Colonic mucosa (tissue), 4 donors: ENCODE results near the gene LPIN1. TPM values are rescaled to one million over a fixed set of nuclear protein-coding genes. Genes with fewer than 3 reads are reported as not detected.
"Not testable (repeated sequence)": the region's sequence is repeated elsewhere in the genome, so short reads cannot be mapped to it uniquely, and the experiment has no call there.

ENCODE experiments used
- DNase-seq: peaks from one replicate; pipeline ENCODE4 v3.0.0-alpha.2; 2020
- H3K27ac ChIP-seq: fragments of 200-600 bp; one replicate; pipeline ENCODE4 v1.8.0; 2021
- H3K27me3 ChIP-seq: fragments of 200-600 bp; one replicate; pipeline ENCODE4 v1.8.0; 2021
- H3K36me3 ChIP-seq: fragments of 200-600 bp; one replicate; pipeline ENCODE4 v1.8.0; 2021
- H3K4me1 ChIP-seq: fragments of 200-600 bp; one replicate; pipeline ENCODE4 v1.8.0; 2021; ENCODE audit warnings: mild to moderate bottlenecking
- H3K4me3 ChIP-seq: fragments of 200-600 bp; one replicate; pipeline ENCODE4 v1.8.0; 2021
- H3K9ac ChIP-seq, 2 donors: one replicate each; pipeline ENCODE4 v1.7.0; 2013; ENCODE audit warnings: control low read depth in 2 of 2, low read depth in 2 of 2, low read length in 2 of 2
- H3K9me3 ChIP-seq: fragments of 200-600 bp; one replicate; pipeline ENCODE4 v1.8.0; 2021
- intact Hi-C: fragments of 100-400 bp; cut with DNase I; formaldehyde crosslinking; loops from one replicate; pipeline ENCODE4 v1.14.1; 2022
- total RNA-seq, 2 donors: library from RNA; stranded (reverse); fragmentation: NEBNext Ultra II Directional in 1 of 2; extraction: Animal tissue kit (Norgen Biotek cat#: 25700) in 1 of 2; gene quantifications; one replicate each; pipeline ENCODE4 v1.2.1, GENCODE V29; 2021
- TF ChIP-seq, protein P1 (sequence below): fragments of 200-600 bp; IDR thresholded peaks from one replicate; pipeline ENCODE4 v1.8.0; 2022; ENCODE audit warnings: antibody characterized with exemption, mild to moderate bottlenecking
- donor health status: healthy.
- donor health status: DM: no; HTN: no; CAD: no.
- donor health status: DM: no; HTN: no; CAD: no.

LPIN1 gene
- total RNA-seq, 2 donors from 2014 or later: 17.3 to 45.7 TPM

DNA sequence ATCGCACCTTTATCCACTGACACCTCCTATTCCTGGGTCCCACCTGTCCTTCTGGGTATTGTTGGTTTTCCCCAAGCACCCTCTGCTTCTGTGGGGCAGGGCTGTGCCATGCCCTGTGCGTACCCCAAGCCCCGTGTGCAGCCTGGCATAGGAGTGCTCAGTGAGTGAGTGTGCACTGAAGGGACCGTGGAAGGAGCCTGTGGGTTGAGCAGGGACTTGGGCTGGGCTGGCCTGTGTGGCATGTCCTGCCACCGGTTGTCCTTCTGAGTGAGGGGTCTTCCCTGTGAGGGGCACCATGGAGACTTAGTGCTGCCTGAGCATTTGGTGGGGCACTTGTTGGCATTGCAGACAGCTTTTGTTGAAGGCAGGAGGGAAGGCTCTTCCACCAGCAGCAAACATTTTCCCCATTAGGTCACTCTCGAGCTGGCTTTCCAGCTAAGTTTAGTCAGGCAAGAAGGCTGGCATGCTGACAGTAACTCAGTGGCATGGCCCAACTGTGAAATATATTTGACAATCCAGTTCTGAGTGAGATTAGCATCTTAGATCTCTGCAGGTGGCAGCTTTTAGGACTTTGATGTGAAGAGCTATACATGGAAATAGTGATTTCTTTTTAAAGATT is 64.7 kb downstream of the LPIN1 start:
- Histone ChIP-seq H3K4me1 (no peaks in the 10 kb centered on the region), H3K36me3 (peaks cover 19% of the 10 kb centered on the region), H3K4me3 (no peak overlapping the region), H3K27me3 (no peaks in the 10 kb centered on the region), H3K27ac (no peak overlapping the region), H3K9me3 (no peaks in the 10 kb centered on the region), H3K9ac (no peak overlapping the region)
- intact Hi-C loops: no loop called here
- DNase-seq: no peak
- TF ChIP-seq, protein P1, sequence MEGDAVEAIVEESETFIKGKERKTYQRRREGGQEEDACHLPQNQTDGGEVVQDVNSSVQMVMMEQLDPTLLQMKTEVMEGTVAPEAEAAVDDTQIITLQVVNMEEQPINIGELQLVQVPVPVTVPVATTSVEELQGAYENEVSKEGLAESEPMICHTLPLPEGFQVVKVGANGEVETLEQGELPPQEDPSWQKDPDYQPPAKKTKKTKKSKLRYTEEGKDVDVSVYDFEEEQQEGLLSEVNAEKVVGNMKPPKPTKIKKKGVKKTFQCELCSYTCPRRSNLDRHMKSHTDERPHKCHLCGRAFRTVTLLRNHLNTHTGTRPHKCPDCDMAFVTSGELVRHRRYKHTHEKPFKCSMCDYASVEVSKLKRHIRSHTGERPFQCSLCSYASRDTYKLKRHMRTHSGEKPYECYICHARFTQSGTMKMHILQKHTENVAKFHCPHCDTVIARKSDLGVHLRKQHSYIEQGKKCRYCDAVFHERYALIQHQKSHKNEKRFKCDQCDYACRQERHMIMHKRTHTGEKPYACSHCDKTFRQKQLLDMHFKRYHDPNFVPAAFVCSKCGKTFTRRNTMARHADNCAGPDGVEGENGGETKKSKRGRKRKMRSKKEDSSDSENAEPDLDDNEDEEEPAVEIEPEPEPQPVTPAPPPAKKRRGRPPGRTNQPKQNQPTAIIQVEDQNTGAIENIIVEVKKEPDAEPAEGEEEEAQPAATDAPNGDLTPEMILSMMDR: no peak

DNA sequence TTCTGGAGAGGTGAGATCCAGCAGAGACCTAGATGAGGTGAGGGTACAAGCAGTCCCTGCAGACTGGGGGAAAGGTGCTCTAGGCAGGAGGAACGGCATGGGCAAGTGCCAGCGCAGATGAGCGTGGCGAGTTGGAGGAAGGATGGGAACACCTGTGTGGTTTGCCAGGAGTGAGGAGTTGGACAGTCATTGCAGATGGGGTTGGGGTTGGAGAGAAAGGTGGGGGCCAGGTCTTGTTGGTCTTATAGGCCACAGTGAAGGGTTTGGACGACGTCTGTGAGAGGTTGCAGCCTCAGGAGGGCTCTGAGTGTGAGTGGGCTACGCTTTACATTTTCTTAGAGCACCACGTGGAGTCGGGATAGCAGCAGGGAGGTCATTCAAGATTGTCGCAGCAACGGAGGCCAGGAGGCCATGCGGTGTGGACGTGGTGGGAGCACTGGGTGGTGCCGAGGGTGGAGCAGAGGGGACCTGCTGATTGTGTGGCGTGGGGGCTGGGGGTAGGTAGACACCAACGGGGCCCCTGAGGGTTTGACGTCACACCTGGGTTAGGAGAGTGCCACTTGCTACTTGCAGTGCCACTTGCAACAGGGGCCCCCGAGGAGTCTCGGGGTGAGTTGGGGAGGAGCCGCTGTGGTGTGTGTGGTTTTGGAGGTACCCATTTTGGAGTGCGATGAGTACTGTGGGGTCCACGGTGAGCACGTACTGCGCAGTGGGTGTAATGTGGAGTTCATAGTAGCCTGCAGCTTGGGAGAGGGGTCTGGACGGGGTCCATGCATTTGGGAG is 66.2 kb downstream of the LPIN1 start:
- Histone ChIP-seq H3K27me3 (no peaks in the 10 kb centered on the region), H3K4me3 (no peak overlapping the region), H3K27ac (no peak overlapping the region), H3K9ac (no peak overlapping the region), H3K36me3 (peaks cover 14% of the 10 kb centered on the region), H3K4me1 (no peaks in the 10 kb centered on the region), H3K9me3 (no peaks in the 10 kb centered on the region)
- TF ChIP-seq, protein P1: no peak
- intact Hi-C loops: no loop called here
- no peak for DNase-seq

DNA sequence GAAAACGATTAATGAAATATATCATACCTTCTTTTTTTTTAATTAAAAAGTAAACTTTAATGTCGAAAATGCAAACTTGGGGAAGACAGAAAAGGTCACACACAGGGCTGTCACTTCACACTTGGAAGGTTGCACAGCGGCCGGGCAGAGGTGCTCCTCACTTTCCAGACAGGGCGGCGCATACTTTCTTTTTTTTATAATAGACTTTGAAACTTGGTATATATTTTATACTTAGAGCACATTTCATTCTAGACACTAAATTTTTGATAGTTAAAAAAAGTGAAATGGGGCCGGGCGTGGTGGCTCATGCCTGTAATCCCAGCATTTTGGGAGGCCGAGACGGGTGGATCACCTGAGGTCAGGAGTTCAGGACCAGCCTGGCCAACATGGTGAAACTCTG is 66.9 kb downstream of the LPIN1 start:
- H3K4me1 ChIP-seq, H3K9me3 ChIP-seq, H3K4me3 ChIP-seq, H3K36me3 ChIP-seq, H3K27ac ChIP-seq, DNase-seq, H3K9ac ChIP-seq, intact Hi-C loops, H3K27me3 ChIP-seq: not testable (repeated sequence)

DNA sequence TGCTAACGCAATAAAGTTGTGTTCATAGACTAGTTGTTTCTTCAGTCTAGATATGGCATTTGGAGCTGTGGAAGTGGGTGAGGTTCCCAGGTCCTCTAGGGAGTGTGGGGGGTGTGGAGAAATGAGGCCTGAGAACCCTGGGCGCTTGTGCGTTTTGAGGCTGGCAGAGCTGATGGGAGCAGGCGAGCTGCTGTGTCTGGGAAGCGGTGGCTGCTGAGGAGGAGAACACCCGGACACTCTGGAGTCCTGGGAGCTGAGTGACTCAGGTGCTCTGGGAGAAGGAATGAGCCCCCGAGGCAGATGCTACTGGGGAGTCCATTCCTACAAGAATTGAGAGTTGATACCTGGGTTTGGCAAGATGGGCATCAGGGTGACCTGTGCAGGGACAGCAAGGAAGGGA is 67.5 kb downstream of the LPIN1 start:
- no peaks in the 10 kb centered on the region for H3K9me3 ChIP-seq
- H3K4me1 ChIP-seq: no peaks in the 10 kb centered on the region
- intact Hi-C loops: no loop called here
- TF ChIP-seq, protein P1: no peak
- DNase-seq: no peak
- H3K4me3 ChIP-seq: no peak overlapping the region
- H3K27ac ChIP-seq: no peak overlapping the region
- no peak overlapping the region for H3K9ac ChIP-seq
- peaks cover 8% of the 10 kb centered on the region for H3K36me3 ChIP-seq
- H3K27me3 ChIP-seq: no peaks in the 10 kb centered on the region

DNA sequence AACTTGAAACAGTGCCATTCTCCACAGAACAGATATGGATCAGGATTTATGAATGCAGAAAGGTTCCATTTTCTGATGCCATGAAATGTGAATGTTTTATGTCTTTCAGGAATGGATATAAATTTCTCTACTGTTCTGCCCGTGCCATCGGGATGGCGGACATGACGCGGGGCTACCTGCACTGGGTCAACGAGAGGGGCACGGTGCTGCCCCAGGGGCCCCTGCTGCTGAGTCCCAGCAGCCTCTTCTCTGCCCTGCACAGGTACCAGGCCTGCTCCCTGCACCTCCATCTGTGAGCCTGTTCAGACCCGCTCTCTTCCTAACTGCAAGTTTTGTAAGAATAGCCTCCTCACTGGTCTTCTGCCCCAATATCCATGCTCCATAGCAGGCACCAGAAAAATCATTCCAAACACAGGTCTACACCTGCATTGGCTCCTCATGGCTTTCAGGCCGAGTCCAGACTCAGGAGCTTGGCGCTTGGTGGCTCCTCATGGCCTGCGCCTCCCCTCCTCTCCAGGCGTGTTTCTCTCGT is 68.6 kb downstream of the LPIN1 start:
- Histone ChIP-seq H3K4me3 (no peak overlapping the region), H3K36me3 (peaks cover 9% of the 10 kb centered on the region), H3K27ac (no peak overlapping the region), H3K4me1 (no peaks in the 10 kb centered on the region), H3K9ac (no peak overlapping the region), H3K9me3 (no peaks in the 10 kb centered on the region), H3K27me3 (no peaks in the 10 kb centered on the region)
- TF ChIP-seq, protein P1: no peak
- intact Hi-C loops: no loop called here
- no peak for DNase-seq

DNA sequence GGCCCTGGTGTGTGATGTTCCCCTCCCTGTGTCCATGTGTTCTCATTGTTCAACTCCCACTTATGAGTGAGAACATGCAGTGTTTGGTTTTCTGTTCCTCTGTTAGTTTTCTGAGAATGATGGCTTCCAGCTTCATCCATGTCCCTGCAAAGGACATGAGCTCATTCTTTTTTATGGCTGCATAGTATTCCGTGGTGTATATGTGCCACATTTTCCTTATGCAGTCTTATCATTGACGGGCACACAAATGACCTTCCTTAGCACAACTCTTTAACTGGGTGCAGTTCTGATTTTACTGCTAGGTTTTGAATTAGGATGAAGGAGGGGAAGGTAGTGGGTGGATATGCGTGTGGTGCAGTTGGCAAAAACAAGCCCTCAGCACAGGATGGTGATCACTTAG is 70.5 kb downstream of the LPIN1 start:
- H3K4me1 ChIP-seq, DNase-seq, intact Hi-C loops, H3K9ac ChIP-seq, H3K4me3 ChIP-seq, H3K27ac ChIP-seq, H3K9me3 ChIP-seq, H3K27me3 ChIP-seq: not testable (repeated sequence)
- peaks cover 13% of the 10 kb centered on the region for H3K36me3 ChIP-seq
